Stimulated activated naive CD8-positive, alpha-beta T cell treated with anti-CD3 and anti-CD28 coated beads, Interleukin-15, Interleukin-2, amounts not matched to agents 100 ng/mL and 50 ng/mL, for 24 hours (primary cell): ENCODE measurements around the gene GNAO1.
"Not testable (repeated sequence)": the region's sequence is repeated elsewhere in the genome, so short reads cannot be mapped to it uniquely, and the experiment has no call there.

Experiments
- H3K27ac Mint-ChIP-seq: one replicate; pipeline ENCODE4 v1.8.0; 2021; ENCODE audit warnings: mild to moderate bottlenecking, mixed read lengths
- H3K27me3 Mint-ChIP-seq: one replicate; pipeline ENCODE4 v1.8.0; 2021; ENCODE audit warnings: mixed read lengths
- H3K36me3 Mint-ChIP-seq: one replicate; pipeline ENCODE4 v1.8.0; 2021; ENCODE audit warnings: low read depth, mixed read lengths
- H3K4me1 Mint-ChIP-seq: one replicate; pipeline ENCODE4 v1.8.0; 2021; ENCODE audit warnings: low read depth, mixed read lengths
- H3K4me3 Mint-ChIP-seq: one replicate; pipeline ENCODE4 v1.8.0; 2021; ENCODE audit warnings: mild to moderate bottlenecking, mixed read lengths
- H3K9me3 Mint-ChIP-seq: one replicate; pipeline ENCODE4 v1.8.0; 2021; ENCODE audit warnings: mixed read lengths

Gene GNAO1

GRCh38 chr16:56372013-56372634 is 180.8 kb downstream of the GNAO1 start:
- peaks cover 32% of the 10 kb centered on the region for H3K36me3 Mint-ChIP-seq

GRCh38 chr16:56373003-56373402 is 181.7 kb downstream of the GNAO1 start:
- Mint-ChIP-seq H3K4me3 (no peak overlapping the region), H3K4me1 (peaks cover 18% of the 10 kb centered on the region), H3K9me3 (no peaks in the 10 kb centered on the region), H3K36me3 (peaks cover 30% of the 10 kb centered on the region), H3K27me3 (no peaks in the 10 kb centered on the region), H3K27ac (no peak overlapping the region)

More at GRCh38 chr16:56372013-56372634, 180.8 kb downstream of the GNAO1 start:
- no peaks in the 10 kb centered on the region for H3K27me3 Mint-ChIP-seq
- H3K9me3 Mint-ChIP-seq, result no peaks in the 10 kb centered on the region
- no peak overlapping the region for H3K27ac Mint-ChIP-seq
- no peak overlapping the region for H3K4me3 Mint-ChIP-seq
- peaks cover 18% of the 10 kb centered on the region for H3K4me1 Mint-ChIP-seq

- Mint-ChIP-seq H3K36me3 (peaks cover 51% of the 10 kb centered on the region), H3K4me1 (peaks cover 18% of the 10 kb centered on the region)
- H3K27me3 Mint-ChIP-seq, H3K27ac Mint-ChIP-seq, H3K4me3 Mint-ChIP-seq, H3K9me3 Mint-ChIP-seq: not testable (repeated sequence)
These were observed 184.5 kb downstream of the GNAO1 start for GRCh38 chr16:56375792-56376191.

GRCh38 chr16:56379044-56379443 is 187.8 kb downstream of the GNAO1 start:
- not testable (repeated sequence) for H3K27me3 Mint-ChIP-seq, H3K4me3 Mint-ChIP-seq, H3K4me1 Mint-ChIP-seq, H3K27ac Mint-ChIP-seq
- Mint-ChIP-seq H3K36me3 (peaks cover 76% of the 10 kb centered on the region), H3K9me3 (peaks cover 31% of the 10 kb centered on the region)

- H3K9me3 Mint-ChIP-seq, result peaks cover 31% of the 10 kb centered on the region
- H3K36me3 Mint-ChIP-seq, result peaks cover 78% of the 10 kb centered on the region
- H3K27ac Mint-ChIP-seq, H3K27me3 Mint-ChIP-seq, H3K4me1 Mint-ChIP-seq, H3K4me3 Mint-ChIP-seq: not testable (repeated sequence)
These were observed 189.6 kb downstream of the GNAO1 start for GRCh38 chr16:56380778-56381485.

- peaks cover 82% of the 10 kb centered on the region for H3K36me3 Mint-ChIP-seq
- peaks cover 31% of the 10 kb centered on the region for H3K9me3 Mint-ChIP-seq
- H3K4me3 Mint-ChIP-seq, result no peak overlapping the region
- no peak overlapping the region for H3K27ac Mint-ChIP-seq
- no peaks in the 10 kb centered on the region for H3K27me3 Mint-ChIP-seq
- no peaks in the 10 kb centered on the region for H3K4me1 Mint-ChIP-seq
These were observed 191.2 kb downstream of the GNAO1 start for GRCh38 chr16:56382459-56382858.

- H3K4me1 Mint-ChIP-seq, result no peaks in the 10 kb centered on the region
- no peak overlapping the region for H3K4me3 Mint-ChIP-seq
- no peaks in the 10 kb centered on the region for H3K27me3 Mint-ChIP-seq
- no peak overlapping the region for H3K27ac Mint-ChIP-seq
- peaks cover 83% of the 10 kb centered on the region for H3K36me3 Mint-ChIP-seq
- peaks cover 31% of the 10 kb centered on the region for H3K9me3 Mint-ChIP-seq
These were observed 191.6 kb downstream of the GNAO1 start for GRCh38 chr16:56382901-56383355.

- H3K9me3 Mint-ChIP-seq, result peaks cover 31% of the 10 kb centered on the region
- H3K27me3 Mint-ChIP-seq, result no peaks in the 10 kb centered on the region
- no peak overlapping the region for H3K4me3 Mint-ChIP-seq
- H3K4me1 Mint-ChIP-seq, result no peaks in the 10 kb centered on the region
- H3K27ac Mint-ChIP-seq, result no peak overlapping the region
- H3K36me3 Mint-ChIP-seq, result peaks cover 76% of the 10 kb centered on the region
These were observed 192.9 kb downstream of the GNAO1 start for GRCh38 chr16:56384074-56384721.

GRCh38 chr16:56387396-56387795 is 196.1 kb downstream of the GNAO1 start:
- H3K36me3 Mint-ChIP-seq, result peaks cover 70% of the 10 kb centered on the region
- peaks cover 11% of the 10 kb centered on the region for H3K9me3 Mint-ChIP-seq
- no peak overlapping the region for H3K4me3 Mint-ChIP-seq
- no peaks in the 10 kb centered on the region for H3K27me3 Mint-ChIP-seq
- H3K27ac Mint-ChIP-seq, result no peak overlapping the region
- H3K4me1 Mint-ChIP-seq, result peaks cover 3% of the 10 kb centered on the region

- peaks cover 5% of the 10 kb centered on the region for H3K9me3 Mint-ChIP-seq
- H3K4me3 Mint-ChIP-seq, result no peak overlapping the region
- H3K36me3 Mint-ChIP-seq, result peaks cover 70% of the 10 kb centered on the region
- no peaks in the 10 kb centered on the region for H3K27me3 Mint-ChIP-seq
- H3K27ac Mint-ChIP-seq, result no peak overlapping the region
- peaks cover 7% of the 10 kb centered on the region for H3K4me1 Mint-ChIP-seq
These were observed 196.9 kb downstream of the GNAO1 start for GRCh38 chr16:56388209-56388608.

- H3K9me3 Mint-ChIP-seq, result no peaks in the 10 kb centered on the region
- peaks cover 67% of the 10 kb centered on the region for H3K36me3 Mint-ChIP-seq
- no peaks in the 10 kb centered on the region for H3K27me3 Mint-ChIP-seq
- peaks cover 7% of the 10 kb centered on the region for H3K4me1 Mint-ChIP-seq
- H3K27ac Mint-ChIP-seq, result peak overlapping the region; percentile 1
- no peak overlapping the region for H3K4me3 Mint-ChIP-seq
These were observed 198.3 kb downstream of the GNAO1 start for GRCh38 chr16:56389554-56389953.

GRCh38 chr16:56396724-56397123 is 205.4 kb downstream of the GNAO1 start:
- peaks cover 79% of the 10 kb centered on the region for H3K36me3 Mint-ChIP-seq
- H3K27ac Mint-ChIP-seq, H3K9me3 Mint-ChIP-seq, H3K4me3 Mint-ChIP-seq, H3K4me1 Mint-ChIP-seq, H3K27me3 Mint-ChIP-seq: not testable (repeated sequence)

- Mint-ChIP-seq H3K27ac (no peak overlapping the region), H3K4me1 (no peaks in the 10 kb centered on the region), H3K36me3 (peaks cover 68% of the 10 kb centered on the region), H3K9me3 (no peaks in the 10 kb centered on the region), H3K4me3 (no peak overlapping the region), H3K27me3 (no peaks in the 10 kb centered on the region)
These were observed 207.8 kb downstream of the GNAO1 start for GRCh38 chr16:56399047-56399446.

GRCh38 chr16:56399486-56399885 is 208.2 kb downstream of the GNAO1 start:
- no peak overlapping the region for H3K27ac Mint-ChIP-seq
- H3K4me1 Mint-ChIP-seq, result no peaks in the 10 kb centered on the region
- H3K27me3 Mint-ChIP-seq, result no peaks in the 10 kb centered on the region
- H3K36me3 Mint-ChIP-seq, result peaks cover 70% of the 10 kb centered on the region
- no peaks in the 10 kb centered on the region for H3K9me3 Mint-ChIP-seq
- no peak overlapping the region for H3K4me3 Mint-ChIP-seq

- H3K4me3 Mint-ChIP-seq, result no peak overlapping the region
- H3K4me1 Mint-ChIP-seq, result peaks cover 2% of the 10 kb centered on the region
- H3K27ac Mint-ChIP-seq, result no peak overlapping the region
- no peaks in the 10 kb centered on the region for H3K9me3 Mint-ChIP-seq
- H3K36me3 Mint-ChIP-seq, result peaks cover 77% of the 10 kb centered on the region
- H3K27me3 Mint-ChIP-seq, result no peaks in the 10 kb centered on the region
These were observed 209.2 kb downstream of the GNAO1 start for GRCh38 chr16:56400458-56400857.
